Stimulated activated CD4-positive, alpha-beta T cell treated with anti-CD3 and anti-CD28 coated beads, Interleukin-12 subunit alpha, Interleukin-12 subunit beta, amount 100 ng/mL, for 4 hours (primary cell): ENCODE measurements around the gene MAN2B2.

Experiments
- DNase-seq: peaks from one replicate; pipeline ENCODE4 v3.0.0-alpha.2; 2020

The MAN2B2 gene

DNA sequence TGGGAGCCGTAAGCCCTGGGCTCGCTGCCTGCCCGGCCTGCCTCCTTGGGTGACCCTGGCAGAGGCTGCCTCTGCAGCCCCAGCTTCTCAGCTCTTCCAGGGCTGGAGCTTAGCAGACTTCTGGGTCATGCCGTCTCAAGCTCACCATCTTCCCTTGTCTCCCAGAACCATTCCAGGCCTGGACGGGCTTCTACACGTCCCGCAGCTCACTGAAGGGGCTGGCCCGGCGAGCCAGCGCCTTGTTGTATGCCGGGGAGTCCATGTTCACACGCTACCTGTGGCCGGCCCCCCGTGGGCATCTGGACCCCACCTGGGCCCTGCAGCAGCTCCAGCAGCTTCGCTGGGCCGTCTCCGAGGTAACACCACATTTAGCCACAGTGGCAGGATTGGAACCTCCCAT is 22.0 kb downstream of the MAN2B2 start:
- no peak for DNase-seq

DNA sequence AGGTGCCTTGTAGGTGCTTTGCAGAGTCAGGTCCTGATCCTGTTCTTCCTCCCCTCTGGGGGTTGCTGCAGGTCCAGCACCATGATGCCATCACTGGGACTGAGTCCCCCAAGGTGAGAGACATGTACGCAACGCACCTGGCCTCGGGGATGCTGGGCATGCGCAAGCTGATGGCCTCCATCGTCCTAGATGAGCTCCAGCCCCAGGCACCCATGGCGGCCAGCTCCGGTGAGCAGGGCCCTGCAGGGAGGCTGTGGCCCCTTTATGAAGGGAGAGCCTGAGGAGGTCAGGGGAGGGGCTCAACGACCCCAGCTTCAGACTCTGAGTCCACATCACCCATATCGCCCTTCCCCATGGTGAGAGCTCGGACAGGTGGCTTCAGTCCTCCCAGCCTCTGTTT is 23.1 kb downstream of the MAN2B2 start:
- no peak for DNase-seq

GRCh38 chr4:6598641-6599040 is 23.7 kb downstream of the MAN2B2 start:
- DNase-seq = no peak

- DNase-seq = no peak
Measured at GRCh38 chr4:6601661-6602250, 26.8 kb downstream of the MAN2B2 start.

DNA sequence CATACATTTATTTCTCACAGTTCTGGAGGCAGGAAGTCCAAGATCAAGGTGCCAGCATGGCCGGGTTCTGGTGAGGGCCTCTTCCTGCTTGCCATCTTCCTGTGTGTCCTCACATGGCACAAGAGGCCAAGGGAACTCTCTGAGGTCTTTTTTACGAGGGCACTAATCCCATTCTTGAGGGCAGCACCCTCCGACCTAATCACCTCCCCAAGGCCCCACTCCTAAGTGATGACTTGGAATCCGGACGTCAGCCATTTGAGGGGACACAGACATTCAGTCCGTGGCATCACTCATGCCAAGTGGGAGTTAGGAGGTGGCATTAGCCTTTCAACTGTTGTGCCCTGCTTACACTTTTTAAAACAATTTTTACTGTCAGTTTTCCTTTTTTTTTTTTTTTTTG is 27.3 kb downstream of the MAN2B2 start:
- no peak for DNase-seq

GRCh38 chr4:6603128-6603527 is 28.1 kb downstream of the MAN2B2 start:
- DNase-seq = no peak

- DNase-seq = no peak
Measured at GRCh38 chr4:6605114-6605513, 30.1 kb downstream of the MAN2B2 start.

DNA sequence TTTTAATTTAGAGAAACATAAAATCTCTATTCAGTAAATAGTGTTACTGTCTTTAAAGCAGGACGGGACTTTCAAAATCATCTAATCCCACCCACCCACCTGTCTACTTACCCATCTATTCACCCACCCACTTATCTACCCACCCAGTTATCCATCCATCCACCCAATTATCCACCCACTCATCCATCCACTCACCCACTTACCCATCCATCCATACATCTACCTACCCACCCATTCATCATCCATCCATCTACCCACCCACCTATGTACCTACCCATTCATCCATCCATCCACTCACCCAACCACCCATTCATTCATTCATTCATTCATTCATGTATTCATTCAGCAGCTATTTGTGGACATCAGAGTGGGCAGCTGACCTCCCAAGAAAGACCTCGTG is 30.6 kb downstream of the MAN2B2 start:
- DNase-seq = no peak

DNA sequence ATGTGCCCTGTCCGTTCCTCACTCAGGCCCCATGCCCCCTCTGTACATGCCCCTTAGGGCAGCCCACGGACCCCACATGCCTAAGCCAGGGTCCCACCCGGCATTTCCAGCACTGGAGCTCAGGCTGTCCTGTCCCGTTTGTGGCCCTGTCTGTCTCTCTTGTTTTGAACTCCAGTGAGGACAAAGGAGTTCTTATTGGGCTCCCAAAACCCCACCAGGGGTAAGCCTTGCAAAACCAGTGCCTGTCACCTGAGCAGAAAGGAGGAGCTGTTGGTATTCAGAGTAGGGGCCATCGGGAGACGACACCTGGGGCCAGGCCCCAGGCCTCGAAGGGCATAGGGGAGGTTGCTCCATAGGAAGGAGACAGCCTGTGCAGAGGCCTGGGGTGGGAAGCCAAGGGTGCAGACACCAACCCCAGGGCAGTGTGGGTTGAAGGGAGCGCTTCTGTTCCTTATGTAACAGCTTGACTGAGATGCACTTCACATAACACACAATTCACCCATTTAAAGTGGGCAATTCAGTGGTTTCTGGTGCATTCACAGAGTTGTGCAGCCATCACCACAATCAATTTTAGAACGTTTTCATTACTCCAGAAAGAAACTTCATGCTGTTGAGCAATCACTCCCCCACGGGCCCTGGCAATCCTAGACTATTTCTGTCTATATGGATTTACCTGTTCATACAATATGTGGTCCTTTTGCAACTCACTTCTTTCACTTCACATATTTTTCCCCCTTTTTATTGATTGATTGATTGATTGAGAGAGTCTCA is 31.7 kb downstream of the MAN2B2 start:
- DNase-seq = no peak

GRCh38 chr4:6607368-6608055 is 32.5 kb downstream of the MAN2B2 start:
- DNase-seq = no peak

- no peak for DNase-seq
Measured at GRCh38 chr4:6608758-6609414, 33.9 kb downstream of the MAN2B2 start.

- DNase-seq = no peak
Measured at GRCh38 chr4:6609415-6610079, 34.6 kb downstream of the MAN2B2 start.

DNA sequence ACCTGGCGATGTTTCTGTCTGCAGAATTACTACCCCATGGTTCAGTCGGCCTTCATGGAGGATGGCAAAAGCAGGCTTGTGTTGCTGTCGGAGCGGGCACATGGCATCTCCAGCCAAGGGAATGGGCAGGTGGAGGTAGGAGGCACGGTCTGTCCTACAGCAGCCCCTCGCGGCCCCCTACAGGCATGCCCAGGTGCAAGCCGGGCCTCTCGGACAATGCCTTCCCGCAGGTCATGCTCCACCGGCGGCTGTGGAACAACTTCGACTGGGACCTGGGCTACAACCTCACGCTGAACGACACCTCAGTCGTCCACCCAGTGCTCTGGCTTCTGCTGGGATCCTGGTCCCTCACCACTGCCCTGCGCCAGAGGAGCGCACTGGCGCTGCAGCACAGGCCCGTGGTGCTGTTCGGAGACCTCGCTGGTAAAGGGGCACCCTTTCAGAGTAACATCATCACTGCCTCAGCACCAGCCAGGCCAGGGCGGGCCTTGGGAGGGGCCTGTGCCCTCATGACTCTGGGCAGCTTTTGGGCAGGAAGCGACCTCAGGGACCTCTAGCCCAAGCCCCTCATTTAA is 36.0 kb downstream of the MAN2B2 start:
- DNase-seq = no peak

DNA sequence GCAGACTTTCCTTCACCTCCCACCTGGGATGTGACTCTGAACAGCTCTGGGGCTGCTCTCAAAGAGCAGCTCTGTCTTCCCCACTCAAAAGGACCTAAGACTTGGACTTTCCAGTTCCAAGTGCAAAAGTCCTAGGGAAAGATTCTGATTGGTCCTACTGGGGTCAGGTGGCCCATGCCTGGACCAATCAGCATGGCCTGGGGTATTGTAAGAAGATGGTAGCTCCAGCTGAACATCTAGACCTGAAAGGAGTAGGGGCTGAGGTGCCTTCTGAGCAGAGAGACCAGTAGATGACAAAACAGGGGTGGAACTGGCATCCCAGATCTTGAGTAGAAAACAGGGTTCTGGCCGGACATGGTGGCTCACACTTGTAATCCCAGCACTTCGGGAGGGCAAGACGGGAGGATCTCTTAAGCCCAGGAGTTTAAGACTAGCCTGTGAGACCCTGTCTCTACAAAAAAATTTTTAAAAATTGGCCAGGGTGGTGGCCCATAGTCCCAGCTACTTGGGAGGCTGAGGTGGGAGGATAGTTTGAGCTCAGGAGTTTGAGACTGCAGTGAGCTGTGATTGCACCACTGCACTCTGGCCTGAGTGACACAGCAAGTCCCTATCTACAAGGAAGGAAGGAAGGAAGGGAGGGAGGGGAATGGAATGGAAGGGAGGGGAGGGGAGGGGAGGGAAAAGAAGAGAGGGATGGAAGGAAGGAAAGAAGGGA is 38.1 kb downstream of the MAN2B2 start:
- no peak for DNase-seq

- DNase-seq = no peak
Measured at GRCh38 chr4:6613676-6614651, 39.0 kb downstream of the MAN2B2 start.

DNA sequence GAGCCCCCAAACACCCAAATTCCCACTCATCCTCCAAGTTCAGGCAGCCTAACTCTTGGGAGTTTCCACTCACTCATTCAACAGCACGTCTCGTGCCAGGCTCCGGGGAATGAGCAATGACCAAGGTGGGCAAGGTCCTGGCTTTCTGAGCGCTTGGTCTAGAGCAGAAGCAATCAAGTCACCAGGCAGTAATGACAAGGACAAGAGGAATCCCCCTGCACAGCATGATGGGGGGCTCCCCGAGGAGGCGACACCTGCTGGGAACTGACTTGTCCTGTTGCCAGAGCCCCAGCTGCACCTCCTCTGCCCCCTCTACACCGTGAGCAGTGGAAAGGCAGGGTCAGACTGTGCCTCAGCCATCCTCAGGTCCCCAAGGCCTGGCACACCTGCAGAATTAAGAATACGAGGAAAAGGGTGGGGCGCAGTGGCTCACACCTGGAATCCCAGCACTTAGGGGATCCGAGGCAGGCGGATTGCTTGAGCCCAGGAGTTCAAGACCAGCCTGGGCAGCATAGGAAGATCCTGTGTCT is 39.8 kb downstream of the MAN2B2 start:
- no peak for DNase-seq

DNA sequence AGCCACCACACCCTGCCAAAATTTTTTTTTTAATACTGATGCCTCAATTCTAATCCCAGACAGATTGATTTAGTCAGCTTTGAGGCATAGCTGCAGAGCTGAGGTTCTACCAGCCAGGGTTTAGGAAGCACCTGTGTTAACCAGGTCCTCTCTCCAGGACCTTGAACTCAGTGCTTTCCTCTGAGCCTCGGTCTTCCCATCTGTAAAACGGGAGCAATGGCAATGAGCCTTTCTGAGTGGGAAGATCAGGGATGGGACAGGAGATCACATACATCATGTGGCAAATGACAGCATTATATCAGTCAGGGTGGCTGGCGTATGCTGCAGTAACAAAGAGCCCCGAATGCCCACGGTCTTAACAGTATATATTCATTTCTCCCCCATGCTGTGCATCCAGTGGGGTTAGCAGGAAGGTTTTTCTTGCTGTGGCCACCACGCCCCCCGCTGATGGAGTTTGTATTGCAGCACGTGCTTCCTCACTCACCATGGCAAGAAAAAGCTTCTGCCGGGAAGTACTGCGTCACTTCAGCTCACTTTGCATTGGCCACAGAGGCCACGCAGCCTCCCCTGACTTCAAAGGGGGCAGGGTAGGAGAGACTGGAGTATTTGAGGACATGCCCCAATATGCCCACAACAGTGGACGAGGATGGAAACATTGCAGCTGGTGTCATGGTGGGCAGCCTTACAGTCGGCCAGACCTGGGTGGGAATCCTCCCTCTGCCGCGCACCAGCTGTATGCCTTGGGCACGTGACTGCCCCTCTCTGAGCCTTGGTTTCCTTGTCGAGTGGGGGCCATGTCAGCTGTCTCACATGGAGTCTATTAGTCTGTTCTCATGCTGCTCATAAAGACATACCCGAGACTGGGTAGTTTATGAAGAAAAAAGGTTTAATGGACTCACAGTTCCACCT is 41.4 kb downstream of the MAN2B2 start:
- no peak for DNase-seq

DNA sequence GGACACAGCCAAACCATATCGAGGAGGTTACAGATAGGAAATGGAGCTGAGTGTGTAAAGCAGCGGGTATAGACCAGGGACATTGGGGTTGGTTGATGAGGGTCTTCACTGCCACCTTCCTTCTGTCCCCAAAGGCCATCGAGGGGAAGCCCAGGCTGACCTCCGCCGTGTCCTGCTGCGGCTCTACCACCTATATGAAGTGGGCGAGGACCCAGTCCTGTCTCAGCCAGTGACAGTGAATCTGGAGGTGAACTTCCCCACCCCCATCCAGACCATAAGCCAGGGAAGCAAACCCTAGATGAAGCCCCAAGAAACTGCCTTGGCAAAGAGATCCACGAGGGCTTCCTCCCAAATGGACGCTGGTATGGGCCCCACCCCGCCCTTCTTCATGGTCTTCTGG is 42.3 kb downstream of the MAN2B2 start:
- DNase-seq = no peak

- DNase-seq = no peak
Measured at GRCh38 chr4:6618386-6619115, 43.6 kb downstream of the MAN2B2 start.
